ENCODE data around the gene SPATA31A7. TPM values are rescaled to one million over a fixed set of nuclear protein-coding genes. Genes with fewer than 3 reads are reported as not detected.
"Not testable (repeated sequence)": the region's sequence is repeated elsewhere in the genome, so short reads cannot be mapped to it uniquely, and the experiment has no call there.

SPATA31A7 gene
- polyA plus RNA-seq = not detected in 3 replicates
- polyA plus RNA-seq (2011; ENCODE audit: low read depth) = not detected
- not detected in 2 replicates for polyA plus RNA-seq (2011; cell fraction: cytosol; rRNA removed)
- polyA plus RNA-seq (2011; cell fraction: nucleus; rRNA removed) = not detected in 2 replicates
- not detected in 2 replicates for polyA plus RNA-seq (2012; ENCODE audit: low replicate concordance)
- polyA minus RNA-seq = not detected in 3 replicates
- polyA minus RNA-seq (2011; cell fraction: cytosol; rRNA and poly(A)+ RNA removed) = not detected
- not detected in 2 replicates for polyA minus RNA-seq (2011; cell fraction: nucleus; rRNA and poly(A)+ RNA removed)

- H3K9me3 ChIP-seq (ENCODE audit: control insufficient read depth, low read depth, low read length); H3K9ac ChIP-seq (ENCODE audit: control insufficient read depth, extremely low read depth, insufficient read depth, low read length); H3K9me1 ChIP-seq (ENCODE audit: control insufficient read depth, extremely low read depth, insufficient read depth, low read length); DNase-seq (ENCODE audit: low read depth, low spot score); H3K36me3 ChIP-seq (ENCODE audit: control insufficient read depth in 2 of 2, extremely low read depth in 1 of 2, insufficient read depth in 2 of 2, low read length in 2 of 2); H3K4me3 ChIP-seq (ENCODE audit: control insufficient read depth in 2 of 3, extremely low read depth in 1 of 3, insufficient read depth in 2 of 3, low read depth in 1 of 3, low read length in 3 of 3); dilution Hi-C loops (cut with MboI; ENCODE audit: extremely low pct_ligation_motif_present, low sequenced_read_pairs); H3K79me2 ChIP-seq (ENCODE audit: control insufficient read depth, insufficient read depth, low read length); H4K20me1 ChIP-seq (ENCODE audit: control insufficient read depth, extremely low read depth, insufficient read depth, low read length); H2AFZ ChIP-seq (ENCODE audit: control insufficient read depth, low read length); H3K4me1 ChIP-seq (ENCODE audit: control insufficient read depth, extremely low read depth, insufficient read depth, low read length); H3K4me2 ChIP-seq (ENCODE audit: control insufficient read depth, extremely low read depth, insufficient read depth, low read depth, low read length); H3K27ac ChIP-seq (ENCODE audit: control insufficient read depth, insufficient read depth, low read length); H3K27me3 ChIP-seq (ENCODE audit: control insufficient read depth, extremely low read depth, insufficient read depth, low read length); FAIRE-seq: not testable (repeated sequence)
These were observed at the start of gene SPATA31A7 for GRCh38 chr9:61189736-61190135. SPATA31A7 (plus strand) TSS chr9:61190036; CDS start chr9:61190065, 29 bp downstream.

- H3K4me1 ChIP-seq (ENCODE audit: control insufficient read depth, extremely low read depth, insufficient read depth, low read length); H3K27me3 ChIP-seq (ENCODE audit: control insufficient read depth, extremely low read depth, insufficient read depth, low read length); H3K4me3 ChIP-seq (ENCODE audit: control insufficient read depth in 2 of 3, extremely low read depth in 1 of 3, insufficient read depth in 2 of 3, low read depth in 1 of 3, low read length in 3 of 3); H2AFZ ChIP-seq (ENCODE audit: control insufficient read depth, low read length); DNase-seq (ENCODE audit: low read depth, low spot score); H4K20me1 ChIP-seq (ENCODE audit: control insufficient read depth, extremely low read depth, insufficient read depth, low read length); H3K36me3 ChIP-seq (ENCODE audit: control insufficient read depth in 2 of 2, extremely low read depth in 1 of 2, insufficient read depth in 2 of 2, low read length in 2 of 2); FAIRE-seq; H3K9ac ChIP-seq (ENCODE audit: control insufficient read depth, extremely low read depth, insufficient read depth, low read length); dilution Hi-C loops (cut with MboI; ENCODE audit: extremely low pct_ligation_motif_present, low sequenced_read_pairs); H3K79me2 ChIP-seq (ENCODE audit: control insufficient read depth, insufficient read depth, low read length); H3K4me2 ChIP-seq (ENCODE audit: control insufficient read depth, extremely low read depth, insufficient read depth, low read depth, low read length); H3K9me1 ChIP-seq (ENCODE audit: control insufficient read depth, extremely low read depth, insufficient read depth, low read length); H3K9me3 ChIP-seq (ENCODE audit: control insufficient read depth, low read depth, low read length); H3K27ac ChIP-seq (ENCODE audit: control insufficient read depth, insufficient read depth, low read length): not testable (repeated sequence)
These were observed 36.6 kb downstream of the SPATA31A7 start for GRCh38 chr9:61226438-61226837.

Small RNAs within 50 kb of the gene (small RNA-seq; reads per million reads assigned to genes)
- gene BX005040.2 (ENCODE audit: insufficient read length in 3 of 3, low read depth in 3 of 3, low replicate concordance in 1 of 3) = 0 reads per million in 3 experiments

All from keratinocyte (primary cell).